ENCODE results near the gene NLRC3.

Gene NLRC3

GRCh38 chr16:3550851-3551847, 26.1 kb downstream of the NLRC3 start:
- H3K4me3 ChIP-seq (ENCODE audit: low read length) = no peak overlapping the region
- no peaks in the 10 kb centered on the region for H3K36me3 ChIP-seq (ENCODE audit: control insufficient read depth, insufficient read depth, low read length)
- H3K9ac ChIP-seq (ENCODE audit: low read length) = no peak overlapping the region
- no peaks in the 10 kb centered on the region for H3K27me3 ChIP-seq (ENCODE audit: control insufficient read depth, insufficient read depth, low read length)
- no peaks in the 10 kb centered on the region for H3K9me3 ChIP-seq (ENCODE audit: control insufficient read depth, low read length)
- no peaks in the 10 kb centered on the region for H3K4me1 ChIP-seq (ENCODE audit: control insufficient read depth, insufficient read depth, low read length)

DNA sequence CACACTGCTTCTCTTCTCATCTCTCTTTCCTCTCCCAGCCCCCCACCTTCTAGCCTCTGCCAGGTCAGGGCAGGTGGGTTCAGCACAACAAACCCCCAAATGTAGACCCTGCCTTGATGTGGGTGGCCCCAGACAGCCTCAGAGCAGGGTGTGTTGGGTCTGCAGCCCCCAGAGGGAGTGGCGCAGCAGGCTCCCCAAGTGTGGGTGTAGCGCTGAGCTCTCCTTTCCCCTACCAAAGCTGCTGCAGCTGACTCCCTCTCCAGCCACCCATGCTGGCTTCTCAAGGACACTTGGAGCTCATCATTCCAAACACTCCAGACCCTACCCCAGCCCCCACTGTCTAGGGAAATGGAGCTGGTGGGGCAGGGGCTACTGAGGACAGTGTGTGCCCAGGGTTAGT, 27.3 kb downstream of the NLRC3 start:
- Histone ChIP-seq H3K4me3 (ENCODE audit: low read length) (no peak overlapping the region), H3K9ac (ENCODE audit: low read length) (no peak overlapping the region), H3K27me3 (ENCODE audit: control insufficient read depth, insufficient read depth, low read length) (no peaks in the 10 kb centered on the region), H3K36me3 (ENCODE audit: control insufficient read depth, insufficient read depth, low read length) (no peaks in the 10 kb centered on the region), H3K4me1 (ENCODE audit: control insufficient read depth, insufficient read depth, low read length) (no peaks in the 10 kb centered on the region), H3K9me3 (ENCODE audit: control insufficient read depth, low read length) (no peaks in the 10 kb centered on the region)

- no peak overlapping the region for H3K9ac ChIP-seq (ENCODE audit: low read length)
These were observed 28.3 kb downstream of the NLRC3 start for GRCh38 chr16:3548859-3549258.

DNA sequence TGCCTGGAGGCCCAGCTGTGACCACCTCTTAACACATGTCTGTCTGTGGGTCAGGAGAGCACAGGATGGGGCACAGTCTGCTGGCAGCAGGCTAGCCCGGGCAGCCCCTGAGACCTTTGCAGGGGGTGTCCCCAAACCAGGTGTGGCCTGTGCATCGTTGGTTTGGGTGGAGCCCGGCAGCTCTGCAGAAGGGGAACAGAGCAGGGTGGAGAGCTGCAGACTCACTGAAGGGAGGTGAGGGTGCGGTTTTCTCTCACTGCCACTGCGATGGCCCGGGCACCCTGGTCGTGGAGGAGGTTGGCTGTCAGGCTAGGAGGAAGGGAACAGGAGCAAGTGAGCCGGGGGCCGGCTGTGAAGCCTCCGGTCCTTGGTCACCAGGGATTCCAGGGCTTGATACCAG, 28.8 kb downstream of the NLRC3 start:
- Histone ChIP-seq H3K4me1 (ENCODE audit: control insufficient read depth, insufficient read depth, low read length) (no peaks in the 10 kb centered on the region), H3K4me3 (ENCODE audit: low read length) (no peak overlapping the region), H3K9ac (ENCODE audit: low read length) (no peak overlapping the region), H3K9me3 (ENCODE audit: control insufficient read depth, low read length) (no peaks in the 10 kb centered on the region), H3K36me3 (ENCODE audit: control insufficient read depth, insufficient read depth, low read length) (no peaks in the 10 kb centered on the region), H3K27me3 (ENCODE audit: control insufficient read depth, insufficient read depth, low read length) (no peaks in the 10 kb centered on the region)

More at GRCh38 chr16:3548859-3549258, 28.3 kb downstream of the NLRC3 start:
- Histone ChIP-seq H3K36me3 (ENCODE audit: control insufficient read depth, insufficient read depth, low read length) (no peaks in the 10 kb centered on the region), H3K4me1 (ENCODE audit: control insufficient read depth, insufficient read depth, low read length) (no peaks in the 10 kb centered on the region), H3K4me3 (ENCODE audit: low read length) (no peak overlapping the region), H3K27me3 (ENCODE audit: control insufficient read depth, insufficient read depth, low read length) (no peaks in the 10 kb centered on the region), H3K9me3 (ENCODE audit: control insufficient read depth, low read length) (no peaks in the 10 kb centered on the region)

GRCh38 chr16:3546986-3547682, 30.1 kb downstream of the NLRC3 start:
- no peaks in the 10 kb centered on the region for H3K4me1 ChIP-seq (ENCODE audit: control insufficient read depth, insufficient read depth, low read length)
- H3K9me3 ChIP-seq (ENCODE audit: control insufficient read depth, low read length) = no peaks in the 10 kb centered on the region
- H3K4me3 ChIP-seq (ENCODE audit: low read length) = no peak overlapping the region
- H3K36me3 ChIP-seq (ENCODE audit: control insufficient read depth, insufficient read depth, low read length) = no peaks in the 10 kb centered on the region
- no peak overlapping the region for H3K9ac ChIP-seq (ENCODE audit: low read length)
- H3K27me3 ChIP-seq (ENCODE audit: control insufficient read depth, insufficient read depth, low read length) = no peaks in the 10 kb centered on the region

- H3K4me1 ChIP-seq (ENCODE audit: control insufficient read depth, insufficient read depth, low read length) = no peaks in the 10 kb centered on the region
- no peaks in the 10 kb centered on the region for H3K9me3 ChIP-seq (ENCODE audit: control insufficient read depth, low read length)
- H3K4me3 ChIP-seq (ENCODE audit: low read length) = no peak overlapping the region
- no peaks in the 10 kb centered on the region for H3K27me3 ChIP-seq (ENCODE audit: control insufficient read depth, insufficient read depth, low read length)
- H3K36me3 ChIP-seq (ENCODE audit: control insufficient read depth, insufficient read depth, low read length) = no peaks in the 10 kb centered on the region
- no peak overlapping the region for H3K9ac ChIP-seq (ENCODE audit: low read length)
These were observed 34.4 kb downstream of the NLRC3 start for GRCh38 chr16:3542601-3543373.

GRCh38 chr16:3541527-3542155, 35.6 kb downstream of the NLRC3 start:
- H3K9ac ChIP-seq (ENCODE audit: low read length) = no peak overlapping the region

DNA sequence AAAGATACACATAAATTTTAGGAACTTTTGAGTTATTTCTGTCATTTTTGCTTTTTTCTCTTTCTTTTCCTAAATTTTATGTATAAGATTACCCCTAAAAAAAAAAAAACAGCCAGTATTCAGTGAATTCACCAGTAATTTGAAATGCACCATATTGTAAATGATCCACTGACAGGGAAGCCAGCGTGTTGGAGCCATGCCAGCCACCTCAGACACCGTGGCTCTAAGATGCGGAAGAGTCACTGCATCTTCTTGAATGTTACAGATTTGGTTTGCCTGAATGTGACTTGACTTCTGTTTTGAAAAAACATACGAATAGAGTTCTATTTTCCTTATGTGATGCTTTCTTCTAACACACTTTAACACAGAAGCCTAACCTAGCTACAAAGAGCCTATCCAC, 39.0 kb downstream of the NLRC3 start:
- no peaks in the 10 kb centered on the region for H3K9me3 ChIP-seq (ENCODE audit: control insufficient read depth, low read length)
- no peaks in the 10 kb centered on the region for H3K36me3 ChIP-seq (ENCODE audit: control insufficient read depth, insufficient read depth, low read length)

More at GRCh38 chr16:3541527-3542155, 35.6 kb downstream of the NLRC3 start:
- H3K4me1 ChIP-seq (ENCODE audit: control insufficient read depth, insufficient read depth, low read length) = no peaks in the 10 kb centered on the region
- no peak overlapping the region for H3K4me3 ChIP-seq (ENCODE audit: low read length)
- H3K36me3 ChIP-seq (ENCODE audit: control insufficient read depth, insufficient read depth, low read length) = no peaks in the 10 kb centered on the region
- no peaks in the 10 kb centered on the region for H3K9me3 ChIP-seq (ENCODE audit: control insufficient read depth, low read length)
- no peaks in the 10 kb centered on the region for H3K27me3 ChIP-seq (ENCODE audit: control insufficient read depth, insufficient read depth, low read length)

GRCh38 chr16:3536851-3537250, 40.4 kb downstream of the NLRC3 start:
- Histone ChIP-seq H3K9me3 (ENCODE audit: control insufficient read depth, low read length) (no peaks in the 10 kb centered on the region), H3K4me3 (ENCODE audit: low read length) (no peak overlapping the region), H3K36me3 (ENCODE audit: control insufficient read depth, insufficient read depth, low read length) (no peaks in the 10 kb centered on the region), H3K27me3 (ENCODE audit: control insufficient read depth, insufficient read depth, low read length) (no peaks in the 10 kb centered on the region), H3K9ac (ENCODE audit: low read length) (no peak overlapping the region), H3K4me1 (ENCODE audit: control insufficient read depth, insufficient read depth, low read length) (no peaks in the 10 kb centered on the region)

More for the DNA sequence above, 39.0 kb downstream of the NLRC3 start:
- H3K4me1 ChIP-seq (ENCODE audit: control insufficient read depth, insufficient read depth, low read length) = no peaks in the 10 kb centered on the region
- no peaks in the 10 kb centered on the region for H3K27me3 ChIP-seq (ENCODE audit: control insufficient read depth, insufficient read depth, low read length)
- H3K4me3 ChIP-seq (ENCODE audit: low read length) = no peak overlapping the region
- H3K9ac ChIP-seq (ENCODE audit: low read length) = no peak overlapping the region

DNA sequence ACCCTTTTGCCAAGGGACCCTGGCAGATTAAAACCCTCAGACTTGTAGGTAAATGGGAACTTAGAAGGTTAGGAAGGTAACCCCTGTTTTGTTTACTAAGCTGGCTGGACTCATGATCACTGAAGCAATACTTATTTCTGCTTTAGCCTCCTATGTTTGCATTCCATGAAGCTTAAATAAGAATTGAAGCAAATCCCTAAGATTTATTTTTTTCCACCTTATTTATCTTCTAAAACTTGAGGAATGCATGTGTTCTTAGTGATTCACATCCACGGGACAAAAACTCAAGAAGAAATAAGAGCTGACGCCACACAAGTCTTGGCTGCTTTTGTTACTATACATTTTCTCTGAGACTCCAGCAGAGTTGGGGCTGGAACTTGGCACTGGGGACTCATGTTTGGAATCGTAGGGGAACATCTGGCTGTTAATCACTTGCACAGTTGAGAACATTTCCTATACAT, 40.9 kb downstream of the NLRC3 start:
- H3K4me3 ChIP-seq (ENCODE audit: low read length) = no peak overlapping the region
- no peak overlapping the region for H3K9ac ChIP-seq (ENCODE audit: low read length)
- no peaks in the 10 kb centered on the region for H3K27me3 ChIP-seq (ENCODE audit: control insufficient read depth, insufficient read depth, low read length)
- H3K36me3 ChIP-seq (ENCODE audit: control insufficient read depth, insufficient read depth, low read length) = no peaks in the 10 kb centered on the region
- no peaks in the 10 kb centered on the region for H3K4me1 ChIP-seq (ENCODE audit: control insufficient read depth, insufficient read depth, low read length)
- no peaks in the 10 kb centered on the region for H3K9me3 ChIP-seq (ENCODE audit: control insufficient read depth, low read length)

GRCh38 chr16:3534126-3534525, 43.1 kb downstream of the NLRC3 start:
- Histone ChIP-seq H3K4me1 (ENCODE audit: control insufficient read depth, insufficient read depth, low read length) (no peaks in the 10 kb centered on the region), H3K4me3 (ENCODE audit: low read length) (no peak overlapping the region), H3K9ac (ENCODE audit: low read length) (no peak overlapping the region), H3K27me3 (ENCODE audit: control insufficient read depth, insufficient read depth, low read length) (no peaks in the 10 kb centered on the region), H3K9me3 (ENCODE audit: control insufficient read depth, low read length) (no peaks in the 10 kb centered on the region), H3K36me3 (ENCODE audit: control insufficient read depth, insufficient read depth, low read length) (no peaks in the 10 kb centered on the region)

Measured in mucosa of stomach (tissue), 1 donor.